K562 (cell line): Measurements from ENCODE around the gene SMARCB1. TPM values are rescaled to one million over a fixed set of nuclear protein-coding genes. Genes with fewer than 3 reads are reported as not detected.

Experiments
- ARNT ChIP-seq, 2 experiments: fragments of 450-650 bp; IDR thresholded peaks; 2 replicates each; pipeline ENCODE4 v1.6.1; 2016; ENCODE audit warnings: mild to moderate bottlenecking in 1 of 2
- CXXC5 ChIP-seq: fragments of 250-450 bp; sonication (Bioruptor Pico); IDR thresholded peaks from 2 replicates; pipeline ENCODE4 v1.8.0; 2022; ENCODE audit warnings: inconsistent platforms, mild to moderate bottlenecking, moderate library complexity
- E2F4 ChIP-seq: sonication (generic); formaldehyde crosslinking; IDR thresholded peaks from 2 replicates; pipeline ENCODE4 v1.8.0; 2022; ENCODE audit warnings: mild to moderate bottlenecking, low read depth, missing genetic modification reagents
- FOXA1 ChIP-seq: fragments of 450-650 bp; IDR thresholded peaks from 2 replicates; pipeline ENCODE4 v1.6.1; 2016; ENCODE audit warnings: mild to moderate bottlenecking, borderline replicate concordance
- HIVEP1 ChIP-seq: fragments of 250-450 bp; sonication (Bioruptor Pico); IDR thresholded peaks from 2 replicates; pipeline ENCODE4 v1.4.0; 2020; ENCODE audit warnings: mild to moderate bottlenecking
- KDM4B ChIP-seq, 2 experiments: fragments of 450-650 bp in 1 of 2; sonication (generic) in 1 of 2; IDR thresholded peaks; 2 replicates each; pipeline ENCODE4 v1.6.1; 2016 to 2017; ENCODE audit warnings: borderline replicate concordance in 2 of 2, antibody characterized with exemption in 1 of 2, low read depth in 1 of 2, mild to moderate bottlenecking in 1 of 2
- KLF10 ChIP-seq: fragments of 250-450 bp; sonication (Bioruptor Pico); IDR thresholded peaks from 2 replicates; pipeline ENCODE4 v1.6.1; 2021; ENCODE audit warnings: matching md5 sums
- L3MBTL2 ChIP-seq: fragments of 450-650 bp; IDR thresholded peaks from 2 replicates; pipeline ENCODE4 v1.6.1; 2016; ENCODE audit warnings: mild to moderate bottlenecking, moderate library complexity
- MED1 ChIP-seq: sonication (generic); formaldehyde crosslinking; IDR thresholded peaks from 2 replicates; pipeline ENCODE4 v1.8.1; 2023; ENCODE audit warnings: missing genetic modification reagents, borderline replicate concordance
- NR3C1 ChIP-seq: sonication (generic); formaldehyde crosslinking; IDR thresholded peaks from 2 replicates; pipeline ENCODE4 v1.8.1; 2022; ENCODE audit warnings: missing genetic modification reagents
- NRF1 ChIP-seq, 2 experiments: fragments of 450-650 bp; IDR thresholded peaks in 1 of 2; conservative IDR thresholded peaks in 1 of 2; 2 replicates each; pipeline ENCODE4 v1.6.1; 2014; ENCODE audit warnings: mild to moderate bottlenecking in 2 of 2
- NUFIP1 ChIP-seq: fragments of 450-650 bp; IDR thresholded peaks from 2 replicates; pipeline ENCODE4 v1.6.1; 2018; ENCODE audit not compliant: partially characterized antibody
- RB1 ChIP-seq: fragments of 450-650 bp; IDR thresholded peaks from 2 replicates; pipeline ENCODE4 v1.6.1; 2017; ENCODE audit warnings: low read depth, mild to moderate bottlenecking
- RBM17 ChIP-seq: fragments of 200-400 bp; formaldehyde crosslinking; IDR thresholded peaks from 2 replicates; pipeline ENCODE4 v1.6.1; 2017; ENCODE audit warnings: low read depth, mild to moderate bottlenecking, low read length, borderline replicate concordance
- SREBF2 ChIP-seq: sonication (generic); formaldehyde crosslinking; IDR thresholded peaks from 2 replicates; pipeline ENCODE4 v1.4.0; 2020; ENCODE audit warnings: mild to moderate bottlenecking, missing genetic modification reagents
- SRF ChIP-seq, 2 experiments: fragments of 250-450, 450-650 bp in 1 of 2; sonication (Bioruptor Pico) in 1 of 2; sonication (generic) in 1 of 2; formaldehyde crosslinking; IDR thresholded peaks; 2 replicates each; pipeline versions ENCODE4 v1.5.0 to v1.5.1; 2020 to 2022; ENCODE audit warnings: mild to moderate bottlenecking in 1 of 2, missing genetic modification reagents in 1 of 2
- TBL1XR1 ChIP-seq, 2 experiments: IDR thresholded peaks; 2 replicates each; pipeline ENCODE4 v1.6.1; 2012; ENCODE audit warnings: improper control_type of control experiment in 2 of 2, low read length in 2 of 2, mild to moderate bottlenecking in 1 of 2
- TFAM ChIP-seq: fragments of 250-450 bp; sonication (Bioruptor Pico); conservative IDR thresholded peaks from 2 replicates; pipeline ENCODE4 v1.5.0; 2021; ENCODE audit warnings: mild to moderate bottlenecking, moderate library complexity
- WHSC1 ChIP-seq: IDR thresholded peaks from one replicate; pipeline ENCODE4 v1.6.1; 2012; ENCODE audit warnings: low read length, control low read depth, inconsistent platforms
- ZNF24 ChIP-seq: fragments of 450-650 bp; IDR thresholded peaks from 2 replicates; pipeline ENCODE4 v1.6.1; 2016
- ZNF274 ChIP-seq: IDR thresholded peaks from 2 replicates; pipeline ENCODE4 v1.6.1; 2011; ENCODE audit warnings: low read depth, mild to moderate bottlenecking, low read length, moderate library complexity, borderline replicate concordance
- ZNF586 ChIP-seq: fragments of 450-650 bp; formaldehyde crosslinking; conservative IDR thresholded peaks from 2 replicates; pipeline ENCODE4 v1.4.0; 2020; ENCODE audit warnings: mild to moderate bottlenecking, moderate library complexity
- ZNF696 ChIP-seq: fragments of 250-450 bp; sonication (Bioruptor Pico); conservative IDR thresholded peaks from 2 replicates; pipeline ENCODE4 v1.4.0; 2020; ENCODE audit warnings: mild to moderate bottlenecking, moderate library complexity
- ZNF75A ChIP-seq: fragments of 450-650 bp; formaldehyde crosslinking; IDR thresholded peaks from 2 replicates; pipeline ENCODE4 v1.4.0; 2020; ENCODE audit warnings: mild to moderate bottlenecking
- ZNF77 ChIP-seq: fragments of 250-450 bp; sonication (Bioruptor Pico); IDR thresholded peaks from 2 replicates; pipeline ENCODE4 v1.5.0; 2020
- ZNF778 ChIP-seq: fragments of 450-650 bp; formaldehyde crosslinking; IDR thresholded peaks from 2 replicates; pipeline ENCODE4 v1.4.0; 2020; ENCODE audit warnings: mild to moderate bottlenecking, moderate library complexity
- ZSCAN32 ChIP-seq: fragments of 450-650 bp; formaldehyde crosslinking; IDR thresholded peaks from 2 replicates; pipeline ENCODE4 v1.4.0; 2020; ENCODE audit warnings: mild to moderate bottlenecking, moderate library complexity
- polyA plus RNA-seq, 8 experiments: library from polyadenylated mRNA; depleted of rRNA in 4 of 8; stranded (reverse) in 5 of 8; unstranded in 3 of 8; fragments of >200 nt; fragmentation: Nextera tagmentation in 2 of 8; fragmentation: Illumina TruSeq in 1 of 8; extraction: Ambion mirVana in 2 of 8; extraction: Trizol in 1 of 8; gene quantifications; 2 replicates each; pipeline versions ENCODE4 v1.2.1 to v1.2.3, GENCODE V29; 2011 to 2014; ENCODE audit warnings: inconsistent platforms in 1 of 8, missing spikeins in 1 of 8
- total RNA-seq, 7 experiments: library from RNA; depleted of rRNA in 6 of 7; stranded (reverse); fragments of >200 nt in 6 of 7; fragmentation: Illumina TruSeq in 2 of 7; extraction: Trizol in 2 of 7; gene quantifications; 2 replicates each; pipeline versions ENCODE4 v1.2.1 to v1.2.3, GENCODE V29; 2011 to 2021; ENCODE audit warnings: low replicate concordance in 1 of 7
- TF ChIP-seq, protein P1 (sequence below), 2 experiments: fragments of 450-650 bp in 1 of 2; sonication (generic) in 1 of 2; formaldehyde crosslinking; conservative IDR thresholded peaks; 2 replicates each; pipeline versions ENCODE4 v1.4.0 to v1.8.1; 2020 to 2022; ENCODE audit warnings: mild to moderate bottlenecking in 1 of 2, missing genetic modification reagents in 1 of 2
- TF ChIP-seq, protein P2 (sequence below): fragments of 250-450 bp; sonication (Bioruptor Pico); IDR thresholded peaks from 2 replicates; pipeline ENCODE4 v1.4.0; 2020; ENCODE audit warnings: mild to moderate bottlenecking, moderate library complexity

The SMARCB1 gene
- total and polyA plus RNA-seq, 9 of the 15 experiments (the other 6 are each of a cell fraction or from before 2014, with no cell fraction given): 1.2 to 113 (median 65.4) TPM

DNA sequence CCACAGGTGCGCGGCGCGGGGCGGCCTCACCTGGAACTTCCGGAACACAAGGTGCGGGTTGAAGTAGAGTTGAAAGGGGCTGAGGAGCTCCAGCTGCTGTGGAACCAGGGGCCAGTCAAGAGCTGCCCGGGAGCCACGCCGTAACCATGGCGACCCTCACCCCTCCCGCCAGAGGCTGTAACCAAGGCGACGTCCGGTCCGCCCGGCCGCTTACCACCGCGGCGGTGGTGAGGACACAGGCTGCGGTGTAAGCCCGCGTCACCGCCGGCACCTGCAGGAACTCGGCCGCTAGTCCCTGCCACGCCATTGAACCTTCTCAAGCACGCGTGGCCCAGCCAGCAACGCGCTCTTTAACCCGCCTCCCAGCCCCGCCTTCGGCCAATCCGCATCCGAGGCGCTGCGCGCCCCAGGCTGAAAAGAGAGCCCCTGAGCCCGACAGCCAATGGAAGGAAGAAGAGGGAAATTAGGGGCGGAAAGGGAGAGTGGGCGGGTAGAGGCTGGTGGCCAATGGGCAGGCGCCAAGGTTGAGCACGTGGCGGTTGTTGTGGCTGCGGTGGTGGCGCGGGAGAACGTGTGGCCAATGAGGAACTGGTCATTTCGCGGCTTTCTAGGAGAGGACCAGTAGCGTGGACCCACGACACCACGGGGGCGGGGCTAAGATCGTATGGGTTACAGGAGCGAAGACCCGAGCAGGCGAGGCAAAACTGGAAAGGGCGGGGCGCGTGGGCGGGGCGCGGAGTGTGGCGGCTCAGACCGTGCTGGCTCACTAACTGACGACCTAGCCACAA is 52.1 kb downstream of the SMARCB1 start, which contains the start of gene DERL3 (continued):
- TF ChIP-seq ZNF75A (CRISPR knock-in tag) (no peak), WHSC1 (no peak), NR3C1 (CRISPR knock-in tag) (peak; percentile 83; the same call in 1 of the 2 replicates), NRF1 (conservative IDR thresholded peaks at IDR 0.05 in 1 of 2, IDR thresholded peaks at IDR 0.05 in 1 of 2) (peak; percentile 89 to 91), SREBF2 (no peak), TBL1XR1 (IDR thresholded peaks at IDR 0.05; ENCODE audit: low read length in 2 of 2) (no peak), RB1 (peak; percentile 83; the same call in 1 of the 2 replicates), ZNF778 (CRISPR knock-in tag) (no peak), ZNF77 (CRISPR knock-in tag) (no peak), ZNF696 (CRISPR knock-in tag) (no peak), ZNF586 (CRISPR knock-in tag) (no peak), L3MBTL2 (peak; percentile 98), ARNT (IDR thresholded peaks at IDR 0.05) (no peak), KLF10 (CRISPR knock-in tag) (no peak), SRF (CRISPR knock-in tag; IDR thresholded peaks at IDR 0.05) (peak in 1 of 2 experiments; percentile 19; a peak in 1 of 4 replicates), E2F4 (peak; percentile 79), ZNF24 (no peak), ZNF274 (no peak), FOXA1 (no peak), RBM17 (no peak), HIVEP1 (no peak), NUFIP1 (no peak), CXXC5 (CRISPR knock-in tag) (peak; percentile 83), MED1 (CRISPR knock-in tag) (no peak), KDM4B (IDR thresholded peaks at IDR 0.05; ENCODE audit: borderline replicate concordance in 2 of 2, low read depth in 1 of 2) (no peak), ZSCAN32 (CRISPR knock-in tag) (no peak), TFAM (CRISPR knock-in tag) (no peak)
- TF ChIP-seq, protein P1, sequence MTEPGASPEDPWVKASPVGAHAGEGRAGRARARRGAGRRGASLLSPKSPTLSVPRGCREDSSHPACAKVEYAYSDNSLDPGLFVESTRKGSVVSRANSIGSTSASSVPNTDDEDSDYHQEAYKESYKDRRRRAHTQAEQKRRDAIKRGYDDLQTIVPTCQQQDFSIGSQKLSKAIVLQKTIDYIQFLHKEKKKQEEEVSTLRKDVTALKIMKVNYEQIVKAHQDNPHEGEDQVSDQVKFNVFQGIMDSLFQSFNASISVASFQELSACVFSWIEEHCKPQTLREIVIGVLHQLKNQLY (CRISPR knock-in tag; conservative IDR thresholded peaks at IDR 0.05): no peak
- TF ChIP-seq, protein P2, sequence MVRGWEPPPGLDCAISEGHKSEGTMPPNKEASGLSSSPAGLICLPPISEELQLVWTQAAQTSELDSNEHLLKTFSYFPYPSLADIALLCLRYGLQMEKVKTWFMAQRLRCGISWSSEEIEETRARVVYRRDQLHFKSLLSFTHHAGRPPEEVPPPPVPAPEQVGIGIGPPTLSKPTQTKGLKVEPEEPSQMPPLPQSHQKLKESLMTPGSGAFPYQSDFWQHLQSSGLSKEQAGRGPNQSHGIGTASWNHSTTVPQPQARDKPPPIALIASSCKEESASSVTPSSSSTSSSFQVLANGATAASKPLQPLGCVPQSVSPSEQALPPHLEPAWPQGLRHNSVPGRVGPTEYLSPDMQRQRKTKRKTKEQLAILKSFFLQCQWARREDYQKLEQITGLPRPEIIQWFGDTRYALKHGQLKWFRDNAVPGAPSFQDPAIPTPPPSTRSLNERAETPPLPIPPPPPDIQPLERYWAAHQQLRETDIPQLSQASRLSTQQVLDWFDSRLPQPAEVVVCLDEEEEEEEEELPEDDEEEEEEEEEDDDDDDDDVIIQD (CRISPR knock-in tag): no peak
